GM04503 (cell line): ENCODE results near the gene CDC37.

Source experiments
- DNase-seq: peaks from one replicate; pipeline ENCODE4 v3.0.0-alpha.2; 2012; ENCODE audit warnings: low read depth

The CDC37 gene

DNA sequence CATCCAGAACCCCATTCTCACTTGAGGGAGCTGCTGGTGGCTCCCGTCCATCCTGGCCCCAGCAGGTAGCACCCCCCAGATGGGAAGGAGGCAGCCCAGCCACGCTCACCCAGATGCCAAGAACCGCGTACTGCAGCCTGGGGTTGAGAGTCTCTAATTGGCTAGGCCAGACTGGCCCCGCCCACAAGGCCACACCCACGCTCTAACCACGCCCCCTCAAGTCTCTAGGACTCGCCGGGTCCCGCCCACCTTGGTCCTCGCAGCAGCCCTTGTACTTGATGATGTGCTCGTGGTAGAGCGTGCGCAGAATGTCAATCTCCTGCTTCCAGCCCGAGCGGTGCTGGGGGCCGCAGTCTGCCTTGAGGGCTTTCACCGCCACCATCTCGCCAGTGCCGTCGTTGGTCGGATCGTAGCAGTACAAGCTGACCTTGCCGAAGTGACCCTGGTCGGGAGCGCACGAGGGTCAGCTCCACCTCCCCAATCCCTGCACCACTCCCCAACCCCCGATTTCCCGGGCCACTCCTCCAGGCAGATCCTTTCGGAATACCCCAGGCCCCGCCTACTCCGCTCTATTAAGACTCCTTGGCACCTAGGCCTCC lies 49.5 kb downstream of the CDC37 start:
- no peak for DNase-seq

DNA sequence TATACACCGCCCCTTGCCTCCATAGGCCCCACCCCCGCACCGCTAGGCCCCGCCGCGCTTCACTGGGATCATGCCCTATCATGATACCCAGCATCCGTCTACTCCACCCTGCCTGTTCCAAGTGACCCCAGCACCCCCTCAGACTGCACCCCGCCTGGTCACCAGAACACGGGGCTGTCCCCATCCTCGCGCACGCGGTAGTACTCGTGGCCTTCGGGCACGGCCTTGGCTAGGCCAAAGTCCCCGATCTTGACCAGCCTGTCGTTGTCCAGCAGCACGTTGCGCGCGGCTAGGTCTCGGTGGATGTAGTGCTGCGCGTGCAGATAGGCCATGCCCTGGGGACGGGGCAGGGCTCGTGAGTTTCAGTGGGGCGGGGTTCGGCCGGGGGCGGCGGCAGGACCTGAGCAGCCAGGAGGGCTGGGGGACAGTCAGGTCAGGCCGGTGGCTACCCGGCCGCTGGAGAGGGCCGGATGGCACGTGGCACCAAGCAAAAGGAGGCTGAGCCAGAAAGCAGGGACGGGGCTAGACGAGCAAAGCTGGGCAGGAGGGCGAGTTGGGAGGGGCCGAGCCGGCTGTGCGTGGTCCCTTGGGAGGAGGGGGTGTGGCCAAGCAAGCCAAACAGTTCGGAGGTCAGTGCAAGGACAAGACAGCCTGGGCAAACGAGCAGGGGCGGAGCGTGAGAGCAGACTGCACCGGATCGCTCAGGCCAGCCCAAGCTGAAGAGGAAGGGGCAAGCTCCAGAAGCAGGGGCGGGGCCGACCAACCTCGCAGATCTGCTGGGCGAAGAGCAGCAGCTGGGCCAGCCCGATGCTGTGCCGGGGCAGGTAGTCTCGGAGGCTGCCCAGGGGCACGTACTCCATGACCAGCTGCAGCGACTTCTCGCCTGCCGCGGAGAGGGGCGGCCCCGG lies 50.3 kb downstream of the CDC37 start:
- DNase-seq, result no peak

- DNase-seq, result no peak
Observed at GRCh38 chr19:10346509-10346908, 56.8 kb downstream of the CDC37 start.

- DNase-seq, result no peak
Observed at GRCh38 chr19:10344780-10345179, 58.6 kb downstream of the CDC37 start.

- no peak for DNase-seq
Observed at GRCh38 chr19:10343495-10343894, 59.8 kb downstream of the CDC37 start.
